Breast epithelium (tissue), 3 donors: ENCODE results near the gene FRK.

Experiments used
- CTCF ChIP-seq, 3 donors: fragments of 450-650 bp; IDR thresholded peaks; one replicate each; pipeline ENCODE4 v1.5.1; 2016 to 2017; ENCODE audit warnings: antibody characterized with exemption in 3 of 3, mild to moderate bottlenecking in 3 of 3, moderate library complexity in 3 of 3
- POLR2A ChIP-seq: fragments of 450-650 bp; IDR thresholded peaks from one replicate; pipeline ENCODE4 v1.6.1; 2016; ENCODE audit warnings: antibody characterized with exemption, mild to moderate bottlenecking, moderate library complexity
- POLR2AphosphoS5 ChIP-seq, 3 donors: sonication (generic); formaldehyde crosslinking; IDR thresholded peaks; one replicate each; pipeline ENCODE4 v1.6.1; 2017; ENCODE audit warnings: antibody characterized with exemption in 3 of 3

GRCh38 chr6:116057766-116058165 is 2.9 kb downstream of the FRK start:
- no peak for TF ChIP-seq CTCF (IDR thresholded peaks at IDR 0.05)
- TF ChIP-seq POLR2AphosphoS5 (IDR thresholded peaks at IDR 0.05): no peak
- no peak for TF ChIP-seq POLR2A
